BJ (cell line): ENCODE results near the gene ANKRD50. TPM values are rescaled to one million over a fixed set of nuclear protein-coding genes. Genes with fewer than 3 reads are reported as not detected.

ENCODE experiments used
- CTCF ChIA-PET: fragments of 350-600 bp; formaldehyde crosslinking; extraction: SDS; loops from one replicate; lab custom pipeline; 2021; ENCODE audit warnings: antibody characterized with exemption, inconsistent platforms; lab: Yijun Ruan, JAX
- POLR2A ChIA-PET: fragments of 300-600 bp; sonication (Branson Sonifier 250); formaldehyde crosslinking; extraction: SDS; loops from one replicate; lab custom pipeline; 2021; ENCODE audit warnings: antibody characterized with exemption; lab: Charles Lee
- DNase-seq: peaks from one replicate; pipeline ENCODE4 v3.0.0-alpha.2; 2011; ENCODE audit warnings: low read depth
- H3K27me3 ChIP-seq: 2 replicates; pipeline ENCODE4 v1.6.0; 2011; ENCODE audit warnings: low read length; ENCODE audit not compliant: control insufficient read depth, insufficient read depth
- H3K36me3 ChIP-seq: 2 replicates; pipeline ENCODE4 v1.5.1; 2011; ENCODE audit warnings: low read length; ENCODE audit not compliant: control insufficient read depth, insufficient read depth
- H3K4me3 ChIP-seq: 2 replicates; pipeline ENCODE4 v1.5.1; 2011; ENCODE audit warnings: low read depth, mild to moderate bottlenecking, control low read depth, low read length
- polyA plus RNA-seq: library from polyadenylated mRNA; depleted of rRNA; stranded (reverse); fragments of >200 nt; gene quantifications from 2 replicates; pipeline ENCODE4 v1.2.3, GENCODE V29; 2011
- TF ChIP-seq, protein P1 (sequence below): IDR thresholded peaks from 2 replicates; pipeline ENCODE4 v1.5.1; 2011; ENCODE audit warnings: low read depth, mild to moderate bottlenecking, control low read depth, inconsistent platforms, low read length, moderate library complexity; ENCODE audit not compliant: insufficient read depth

The ANKRD50 gene
- polyA plus RNA-seq, 1 experiment = 6.5 TPM

DNA sequence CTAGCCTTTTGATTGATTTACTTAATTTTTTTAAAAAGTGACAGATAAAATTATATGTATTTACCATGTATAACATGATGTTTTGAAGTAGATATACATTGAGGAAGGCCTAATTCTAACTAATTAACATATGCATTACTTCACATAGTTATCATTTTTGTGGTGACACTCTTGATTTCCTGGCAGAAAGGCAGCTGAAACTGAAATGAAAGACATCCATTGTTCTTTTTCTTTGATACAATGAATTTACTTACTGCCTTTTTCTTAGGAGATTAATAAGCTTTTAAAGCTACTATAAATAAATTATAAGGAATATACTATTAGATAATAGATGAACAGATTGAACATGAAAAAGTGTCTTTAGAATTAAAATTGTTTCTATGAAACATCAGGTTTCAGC is 26.7 kb downstream of the ANKRD50 start:
- no peak for DNase-seq
- ChIA-PET CTCF (interaction anchor here (0.7 kb wide), 1 partner anchor 18 kb away, joined by 3 read pairs; no protein-coding TSS in a partner anchor), POLR2A (interaction anchor here (0.6 kb wide), 1 partner anchor 25 kb away, joined by 12 read pairs; no protein-coding TSS in a partner anchor)
- TF ChIP-seq, protein P1, sequence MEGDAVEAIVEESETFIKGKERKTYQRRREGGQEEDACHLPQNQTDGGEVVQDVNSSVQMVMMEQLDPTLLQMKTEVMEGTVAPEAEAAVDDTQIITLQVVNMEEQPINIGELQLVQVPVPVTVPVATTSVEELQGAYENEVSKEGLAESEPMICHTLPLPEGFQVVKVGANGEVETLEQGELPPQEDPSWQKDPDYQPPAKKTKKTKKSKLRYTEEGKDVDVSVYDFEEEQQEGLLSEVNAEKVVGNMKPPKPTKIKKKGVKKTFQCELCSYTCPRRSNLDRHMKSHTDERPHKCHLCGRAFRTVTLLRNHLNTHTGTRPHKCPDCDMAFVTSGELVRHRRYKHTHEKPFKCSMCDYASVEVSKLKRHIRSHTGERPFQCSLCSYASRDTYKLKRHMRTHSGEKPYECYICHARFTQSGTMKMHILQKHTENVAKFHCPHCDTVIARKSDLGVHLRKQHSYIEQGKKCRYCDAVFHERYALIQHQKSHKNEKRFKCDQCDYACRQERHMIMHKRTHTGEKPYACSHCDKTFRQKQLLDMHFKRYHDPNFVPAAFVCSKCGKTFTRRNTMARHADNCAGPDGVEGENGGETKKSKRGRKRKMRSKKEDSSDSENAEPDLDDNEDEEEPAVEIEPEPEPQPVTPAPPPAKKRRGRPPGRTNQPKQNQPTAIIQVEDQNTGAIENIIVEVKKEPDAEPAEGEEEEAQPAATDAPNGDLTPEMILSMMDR = no peak
- Histone ChIP-seq H3K36me3 (no peaks in the 10 kb centered on the region), H3K4me3 (no peak overlapping the region), H3K27me3 (no peaks in the 10 kb centered on the region)

DNA sequence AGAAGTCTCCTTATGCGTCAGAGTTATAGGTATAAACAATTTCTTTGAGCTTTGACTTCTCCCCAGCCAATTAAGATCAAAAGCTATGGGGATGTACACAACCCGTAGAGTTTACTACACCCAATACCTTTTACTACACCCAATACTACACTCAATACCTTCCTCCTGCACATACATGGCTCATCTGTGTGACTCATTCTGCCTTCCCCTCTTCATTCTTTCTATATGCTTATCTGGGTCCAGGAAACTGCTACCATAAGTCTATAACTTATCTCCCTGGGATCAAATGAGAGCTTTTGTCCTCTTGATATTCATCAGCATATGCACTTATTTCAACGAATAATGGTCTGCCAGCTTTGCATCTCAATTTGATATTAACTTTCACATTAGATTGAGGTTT is 28.2 kb downstream of the ANKRD50 start:
- H3K27me3 ChIP-seq = no peaks in the 10 kb centered on the region
- no peak for DNase-seq
- H3K36me3 ChIP-seq = no peaks in the 10 kb centered on the region
- TF ChIP-seq, protein P1 = no peak
- no peak overlapping the region for H3K4me3 ChIP-seq
- POLR2A ChIA-PET = interaction anchor here (0.6 to 0.7 kb wide), 2 partner anchors 17 to 31 kb away, joined by 6 to 10 read pairs; no protein-coding TSS in a partner anchor
- CTCF ChIA-PET = interaction anchor here (0.6 to 1.5 kb wide), 3 partner anchors 9 to 86 kb away, joined by 3 to 6 read pairs (median 3); no protein-coding TSS in a partner anchor

DNA sequence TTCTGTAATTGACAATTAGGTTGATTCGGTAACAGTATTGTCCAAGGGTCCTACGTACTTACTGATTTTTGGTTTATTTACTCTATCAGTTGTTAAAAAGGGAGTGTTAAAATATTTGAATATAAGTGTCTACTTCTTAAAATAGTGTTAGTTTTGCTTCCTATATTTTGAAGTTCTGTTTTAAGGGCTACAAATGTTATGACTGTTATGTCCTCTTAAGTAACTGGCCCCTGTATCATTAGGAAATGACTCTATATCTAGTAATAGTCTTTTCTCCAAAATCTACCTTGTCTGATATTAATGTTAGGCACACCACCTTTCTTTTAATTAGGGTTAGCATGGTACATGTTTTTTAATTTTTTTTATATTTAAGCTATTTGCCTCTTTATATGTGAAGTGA is 30.1 kb downstream of the ANKRD50 start:
- Histone ChIP-seq H3K4me3 (no peak overlapping the region), H3K36me3 (no peaks in the 10 kb centered on the region), H3K27me3 (no peaks in the 10 kb centered on the region)
- ChIA-PET POLR2A (no interaction called here), CTCF (no interaction called here)
- DNase-seq = no peak
- TF ChIP-seq, protein P1 = no peak

DNA sequence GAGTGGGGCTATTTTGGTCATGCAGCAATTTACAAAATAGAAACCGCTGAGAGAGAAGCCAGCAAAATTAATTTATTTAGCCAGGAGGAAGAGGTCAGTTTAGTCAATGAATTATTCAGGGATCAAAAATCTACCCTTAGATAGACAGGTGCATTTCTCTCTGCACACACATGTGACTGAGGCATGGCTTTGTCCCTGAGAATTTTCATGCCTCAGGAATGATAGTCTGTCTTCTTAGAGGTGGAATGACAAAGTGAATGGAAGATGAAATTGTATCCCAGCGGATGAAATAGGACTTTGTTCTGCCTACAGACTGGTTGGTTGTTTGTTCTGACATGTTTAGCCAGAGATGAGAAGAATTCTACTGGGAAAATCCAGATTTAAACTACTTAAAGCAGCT is 46.0 kb downstream of the ANKRD50 start:
- H3K27me3 ChIP-seq = no peaks in the 10 kb centered on the region
- H3K4me3 ChIP-seq = no peak overlapping the region
- DNase-seq = no peak
- peaks cover 4% of the 10 kb centered on the region for H3K36me3 ChIP-seq
- TF ChIP-seq, protein P1 = no peak
- ChIA-PET POLR2A (no interaction called here), CTCF (no interaction called here)

DNA sequence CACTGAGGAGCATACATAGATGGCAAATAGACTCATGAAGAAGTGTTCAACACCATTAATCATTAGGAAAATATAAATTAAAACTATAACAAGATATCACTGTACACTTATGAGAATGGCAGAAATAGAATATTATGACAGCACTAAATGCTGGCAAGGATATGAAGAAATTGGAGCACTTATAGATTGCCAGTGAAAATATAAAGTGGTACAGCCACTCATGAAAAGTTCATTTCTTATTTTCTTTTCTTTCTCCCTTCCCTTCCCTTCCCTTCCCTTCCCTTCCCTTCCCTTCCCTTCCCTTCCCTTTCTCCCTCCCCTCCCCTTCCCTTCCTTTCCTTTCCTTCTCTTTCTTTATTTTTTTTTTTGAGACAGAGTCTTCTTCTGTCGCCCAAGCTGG is 53.7 kb downstream of the ANKRD50 start:
- TF ChIP-seq, protein P1 = no peak
- Histone ChIP-seq H3K27me3 (no peaks in the 10 kb centered on the region), H3K36me3 (no peaks in the 10 kb centered on the region), H3K4me3 (no peak overlapping the region)
- POLR2A ChIA-PET = no interaction called here
- no peak for DNase-seq
- CTCF ChIA-PET = no interaction called here
